Measurements from ENCODE around the gene TNFRSF14.

Gene TNFRSF14

DNA sequence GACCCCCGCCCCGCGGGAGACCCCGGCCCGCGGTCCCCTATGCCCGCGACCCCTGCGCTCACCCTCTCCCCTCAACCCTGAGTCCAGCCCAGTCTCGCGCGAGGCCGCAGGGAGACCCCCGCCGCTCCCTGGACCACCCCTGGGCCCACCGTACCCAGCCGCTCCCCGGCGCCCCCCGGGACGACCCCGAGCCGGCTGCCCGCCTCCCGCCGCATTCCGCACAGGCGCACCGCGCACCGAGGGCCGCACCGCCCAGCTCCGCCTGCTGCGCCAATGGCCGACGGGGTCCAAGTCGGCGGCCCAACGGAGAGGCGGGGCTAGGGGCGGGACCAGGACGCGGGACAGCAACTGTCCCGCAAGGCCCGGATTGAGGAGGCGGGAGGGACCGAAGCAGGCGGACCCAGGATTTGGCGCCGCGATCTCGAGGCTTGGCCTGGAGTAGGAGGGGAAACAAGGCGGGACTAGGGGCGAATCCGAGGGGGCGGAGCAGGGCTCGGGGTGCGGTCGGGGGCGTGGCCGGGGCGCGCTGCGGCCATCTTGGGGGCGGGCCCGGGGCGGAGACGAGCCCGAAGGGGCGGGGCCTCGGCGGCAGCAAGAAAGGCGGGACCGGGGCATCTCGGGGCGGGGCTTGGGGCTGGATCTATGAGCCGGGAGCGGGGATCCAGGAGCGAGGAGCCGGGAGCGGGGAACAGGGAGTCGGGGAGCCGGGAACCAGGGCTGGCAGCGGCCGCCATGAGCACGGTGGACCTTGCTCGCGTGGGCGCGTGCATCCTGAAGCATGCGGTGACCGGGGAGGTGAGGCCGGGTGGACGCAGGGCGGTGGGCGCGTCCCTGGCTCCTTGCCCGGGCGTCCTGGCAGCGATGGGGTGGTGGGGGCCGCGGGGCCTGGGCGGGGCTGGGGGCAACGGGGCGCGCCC is 30.2 kb downstream of the TNFRSF14 start, which contains the start of gene PRXL2B (continued):
- no peak for TF ChIP-seq TSHZ2 (CRISPR knock-in tag; IDR thresholded peaks at IDR 0.05)
- TF ChIP-seq CSDC2 (CRISPR knock-in tag; IDR thresholded peaks at IDR 0.05): no peak
- no peak for TF ChIP-seq OSR1 (CRISPR knock-in tag; IDR thresholded peaks at IDR 0.05)
- no peak for TF ChIP-seq ZNF70 (CRISPR knock-in tag; IDR thresholded peaks at IDR 0.05)
- no peak for TF ChIP-seq SNAI2 (CRISPR knock-in tag; IDR thresholded peaks at IDR 0.05)

- TF ChIP-seq RARB (CRISPR knock-in tag; IDR thresholded peaks at IDR 0.05) (no peak), ZNF70 (CRISPR knock-in tag; IDR thresholded peaks at IDR 0.05) (no peak), ZC3H10 (CRISPR knock-in tag; IDR thresholded peaks at IDR 0.05) (no peak), ISL1 (CRISPR knock-in tag; IDR thresholded peaks at IDR 0.05) (no peak), TSHZ2 (CRISPR knock-in tag; IDR thresholded peaks at IDR 0.05) (no peak), ZNF8 (CRISPR knock-in tag; IDR thresholded peaks at IDR 0.05) (no peak), ZFP3 (CRISPR knock-in tag; IDR thresholded peaks at IDR 0.05) (no peak), PATZ1 (CRISPR knock-in tag; IDR thresholded peaks at IDR 0.05; ENCODE audit: borderline replicate concordance) (no peak), ZFP30 (CRISPR knock-in tag; IDR thresholded peaks at IDR 0.05) (no peak), SNAI2 (CRISPR knock-in tag; IDR thresholded peaks at IDR 0.05) (no peak), GLIS3 (CRISPR knock-in tag; IDR thresholded peaks at IDR 0.05) (no peak), TOX (CRISPR knock-in tag; IDR thresholded peaks at IDR 0.05; ENCODE audit: borderline replicate concordance) (no peak)
- peak; percentile 38 for ATAC-seq
Observed at GRCh38 chr1:2587071-2587859, 31.1 kb downstream of the TNFRSF14 start.

GRCh38 chr1:2587860-2588571 is 31.8 kb downstream of the TNFRSF14 start:
- no peak for ATAC-seq
- TF ChIP-seq ZFP3 (CRISPR knock-in tag; IDR thresholded peaks at IDR 0.05) (no peak), ZFP30 (CRISPR knock-in tag; IDR thresholded peaks at IDR 0.05) (no peak), GLIS3 (CRISPR knock-in tag; IDR thresholded peaks at IDR 0.05) (no peak), ZNF8 (CRISPR knock-in tag; IDR thresholded peaks at IDR 0.05) (no peak), TSHZ2 (CRISPR knock-in tag; IDR thresholded peaks at IDR 0.05) (no peak), PPARA (CRISPR knock-in tag; IDR thresholded peaks at IDR 0.05; ENCODE audit: borderline replicate concordance) (no peak), TCF4 (CRISPR knock-in tag; IDR thresholded peaks at IDR 0.05; ENCODE audit: borderline replicate concordance) (no peak), ZNF70 (CRISPR knock-in tag; IDR thresholded peaks at IDR 0.05) (no peak), CSDC2 (CRISPR knock-in tag; IDR thresholded peaks at IDR 0.05) (no peak), RARB (CRISPR knock-in tag; IDR thresholded peaks at IDR 0.05) (no peak), SNAI2 (CRISPR knock-in tag; IDR thresholded peaks at IDR 0.05) (no peak), ESRRG (CRISPR knock-in tag; IDR thresholded peaks at IDR 0.05) (no peak), PATZ1 (CRISPR knock-in tag; IDR thresholded peaks at IDR 0.05; ENCODE audit: borderline replicate concordance) (no peak)
- TF ChIP-seq, protein P1, sequence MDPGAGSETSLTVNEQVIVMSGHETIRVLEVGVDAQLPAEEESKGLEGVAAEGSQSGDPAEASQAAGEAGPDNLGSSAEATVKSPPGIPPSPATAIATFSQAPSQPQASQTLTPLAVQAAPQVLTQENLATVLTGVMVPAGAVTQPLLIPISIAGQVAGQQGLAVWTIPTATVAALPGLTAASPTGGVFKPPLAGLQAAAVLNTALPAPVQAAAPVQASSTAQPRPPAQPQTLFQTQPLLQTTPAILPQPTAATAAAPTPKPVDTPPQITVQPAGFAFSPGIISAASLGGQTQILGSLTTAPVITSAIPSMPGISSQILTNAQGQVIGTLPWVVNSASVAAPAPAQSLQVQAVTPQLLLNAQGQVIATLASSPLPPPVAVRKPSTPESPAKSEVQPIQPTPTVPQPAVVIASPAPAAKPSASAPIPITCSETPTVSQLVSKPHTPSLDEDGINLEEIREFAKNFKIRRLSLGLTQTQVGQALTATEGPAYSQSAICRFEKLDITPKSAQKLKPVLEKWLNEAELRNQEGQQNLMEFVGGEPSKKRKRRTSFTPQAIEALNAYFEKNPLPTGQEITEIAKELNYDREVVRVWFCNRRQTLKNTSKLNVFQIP (CRISPR knock-in tag; IDR thresholded peaks at IDR 0.05; ENCODE audit: borderline replicate concordance, low read depth): no peak

All from SK-N-SH treated with all-trans-retinoic acid at 6 μM for 48 hours (cell line).